GM04504 (cell line): ENCODE data around the gene RNF39.
A peak's percentile ranks its signal among the peaks of the same experiment; 100 is the strongest.

Experiments used
- DNase-seq: peaks from one replicate; pipeline ENCODE4 v3.0.0-alpha.2; 2012; ENCODE audit warnings: low read depth

The RNF39 gene

DNA sequence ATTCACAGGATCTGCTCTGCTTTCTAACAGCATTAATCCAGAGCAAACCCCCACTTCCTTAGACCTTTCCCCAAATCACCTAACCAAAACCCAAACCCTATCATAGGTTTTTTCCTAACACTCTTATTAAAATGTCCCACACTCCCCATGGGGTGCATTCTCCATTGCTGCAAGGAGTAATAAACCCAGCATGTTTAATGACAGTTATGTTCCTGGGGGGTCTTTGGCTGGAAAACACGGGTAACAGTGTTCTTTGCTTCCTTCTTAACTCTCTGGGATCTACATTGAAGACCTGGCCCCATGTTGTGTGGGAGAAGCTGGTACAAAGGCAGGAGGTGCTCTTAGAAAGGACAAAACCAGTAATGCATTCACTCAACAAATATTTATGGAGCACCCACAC is 21.3 kb upstream of the RNF39 start:
- no peak for DNase-seq

DNA sequence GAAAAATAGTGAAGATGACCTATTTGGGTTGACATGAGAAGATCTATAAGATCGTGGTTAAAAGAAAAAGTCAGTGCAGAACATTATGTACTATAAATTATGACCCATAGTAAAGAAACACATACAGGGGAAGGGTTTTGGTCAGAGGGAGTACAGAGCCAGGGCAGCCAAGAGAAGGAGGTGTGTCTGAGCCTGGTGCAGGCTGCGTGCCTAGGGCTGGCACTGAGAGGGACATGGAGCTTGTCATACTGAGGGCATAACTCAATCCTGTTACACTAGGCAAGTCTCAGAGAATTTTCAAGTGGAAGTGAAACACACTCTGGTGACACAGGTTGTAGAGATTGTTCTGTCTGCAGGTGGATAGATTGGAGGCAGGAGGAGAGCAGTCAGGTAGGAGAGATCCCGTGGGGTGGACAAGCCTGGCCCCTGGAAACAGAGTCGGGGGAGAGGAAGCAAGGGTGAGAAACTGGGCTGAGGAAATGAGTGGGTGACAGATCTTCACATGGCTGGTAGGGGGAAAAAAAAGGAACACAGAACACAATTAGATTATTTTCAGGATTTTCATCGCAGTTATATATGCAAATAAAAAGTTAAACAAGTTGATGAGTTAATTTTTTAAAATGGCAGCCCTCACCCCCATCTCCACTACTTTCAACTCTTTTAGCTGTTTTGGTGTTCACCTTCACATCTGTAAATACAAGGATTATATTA is 18.5 kb upstream of the RNF39 start:
- no peak for DNase-seq

DNA sequence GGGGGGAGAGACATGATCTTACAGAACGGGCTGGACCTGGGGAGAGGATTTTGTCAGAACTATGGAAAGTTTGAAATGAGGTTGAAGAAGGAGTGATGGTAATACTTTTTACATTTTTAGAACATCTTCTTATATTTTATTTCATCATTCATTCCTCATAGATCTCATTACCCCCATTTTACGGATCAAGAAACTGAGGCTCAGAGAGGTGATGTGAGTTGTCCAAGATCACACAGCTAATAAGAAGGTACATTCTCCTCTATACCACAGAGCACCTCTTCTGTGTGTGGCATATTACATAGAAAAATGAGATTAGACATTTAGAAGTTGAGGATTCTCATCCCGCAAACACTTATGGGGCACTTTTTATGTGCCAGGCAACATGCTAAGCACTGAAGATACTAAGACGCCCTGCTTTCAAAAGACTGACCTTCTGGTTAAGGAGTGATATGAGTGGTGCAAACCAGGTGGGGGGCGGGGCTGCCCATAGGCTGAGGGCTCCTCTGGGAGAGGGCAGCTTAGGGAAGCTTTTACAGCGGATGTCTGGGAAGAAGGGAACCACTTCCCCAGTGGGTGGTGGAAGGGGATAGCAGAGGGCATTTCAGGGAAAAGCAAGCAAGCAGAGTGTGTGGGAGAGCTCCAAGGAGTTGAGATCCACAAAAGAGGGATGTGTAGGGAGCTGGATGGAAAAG is 17.4 kb upstream of the RNF39 start:
- DNase-seq, result no peak

DNA sequence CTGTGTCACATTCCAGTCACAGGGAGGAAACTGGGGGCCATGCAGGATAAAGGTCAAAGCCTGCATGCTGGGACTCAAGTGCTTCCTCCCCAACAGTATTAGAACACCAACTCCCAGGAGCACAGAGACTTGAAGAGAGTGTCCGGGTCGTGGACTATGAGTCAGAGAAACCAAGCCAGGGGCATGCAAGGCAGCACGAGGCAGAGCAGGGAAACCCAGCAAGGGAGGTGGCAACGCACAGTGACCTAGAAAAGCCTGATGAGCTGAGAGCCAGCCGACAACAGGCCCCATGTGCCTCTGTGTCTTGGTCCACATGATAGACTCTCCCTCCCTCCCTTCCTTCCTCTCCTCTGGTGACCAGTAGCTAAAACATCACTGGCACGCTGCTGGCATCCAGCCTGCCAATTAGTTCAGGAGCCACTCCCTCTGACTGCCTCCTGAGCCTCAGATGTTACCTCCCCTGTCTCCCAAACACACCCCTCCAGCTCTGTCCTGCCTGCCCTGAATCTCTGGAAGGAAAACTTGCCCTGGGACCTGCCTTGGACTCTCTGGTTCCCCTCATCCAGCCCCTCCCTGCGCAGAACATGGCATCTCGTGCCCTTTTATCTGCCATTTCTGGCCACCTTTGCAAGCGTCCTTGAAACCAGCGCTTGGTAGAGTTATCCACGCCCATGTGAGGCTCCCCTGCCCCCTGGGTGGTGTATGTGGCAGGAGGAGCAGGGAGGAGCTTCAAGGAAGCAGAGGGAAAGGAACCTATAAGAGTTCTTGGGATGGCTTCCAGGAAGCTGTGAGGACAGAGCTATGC is 16.2 kb upstream of the RNF39 start:
- peak; percentile 72 for DNase-seq

DNA sequence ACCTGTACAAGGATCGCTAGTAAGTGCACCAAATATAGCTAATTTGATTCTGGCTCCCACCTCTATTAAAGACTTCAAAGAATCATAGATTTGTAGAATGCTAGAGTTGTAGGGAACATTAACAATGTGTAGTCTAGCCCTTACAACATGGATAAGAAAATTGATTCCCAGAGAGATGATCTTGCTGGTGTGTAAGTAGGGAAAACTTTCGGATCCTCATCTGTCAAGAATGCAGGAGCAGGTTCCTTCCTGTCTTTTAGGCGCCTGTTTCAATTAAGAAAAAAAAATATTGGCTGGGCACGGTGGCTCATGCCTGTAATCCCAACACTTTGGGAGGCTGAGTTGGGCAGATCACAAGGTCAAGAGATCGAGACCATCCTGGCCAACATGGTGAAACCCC is 12.3 kb upstream of the RNF39 start:
- DNase-seq, result no peak

DNA sequence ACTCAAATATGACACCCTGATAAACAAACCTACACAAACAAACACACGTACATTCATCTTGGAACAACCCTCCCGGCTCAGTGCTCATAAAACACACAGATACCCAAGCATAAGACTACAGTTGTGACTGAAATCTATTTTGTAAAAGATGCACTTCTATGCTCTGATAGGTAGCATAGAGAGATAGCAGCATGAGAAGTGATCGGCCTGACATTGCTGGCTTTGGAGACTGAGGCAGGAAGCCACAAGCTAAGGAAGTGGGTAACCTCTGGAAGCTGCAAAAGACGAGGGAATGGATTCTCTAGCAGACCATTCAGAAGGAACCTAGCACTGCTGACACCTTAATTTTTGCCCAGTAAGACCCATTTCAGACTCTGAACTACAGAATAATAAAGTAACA is 1.6 kb upstream of the RNF39 start:
- DNase-seq, result no peak

DNA sequence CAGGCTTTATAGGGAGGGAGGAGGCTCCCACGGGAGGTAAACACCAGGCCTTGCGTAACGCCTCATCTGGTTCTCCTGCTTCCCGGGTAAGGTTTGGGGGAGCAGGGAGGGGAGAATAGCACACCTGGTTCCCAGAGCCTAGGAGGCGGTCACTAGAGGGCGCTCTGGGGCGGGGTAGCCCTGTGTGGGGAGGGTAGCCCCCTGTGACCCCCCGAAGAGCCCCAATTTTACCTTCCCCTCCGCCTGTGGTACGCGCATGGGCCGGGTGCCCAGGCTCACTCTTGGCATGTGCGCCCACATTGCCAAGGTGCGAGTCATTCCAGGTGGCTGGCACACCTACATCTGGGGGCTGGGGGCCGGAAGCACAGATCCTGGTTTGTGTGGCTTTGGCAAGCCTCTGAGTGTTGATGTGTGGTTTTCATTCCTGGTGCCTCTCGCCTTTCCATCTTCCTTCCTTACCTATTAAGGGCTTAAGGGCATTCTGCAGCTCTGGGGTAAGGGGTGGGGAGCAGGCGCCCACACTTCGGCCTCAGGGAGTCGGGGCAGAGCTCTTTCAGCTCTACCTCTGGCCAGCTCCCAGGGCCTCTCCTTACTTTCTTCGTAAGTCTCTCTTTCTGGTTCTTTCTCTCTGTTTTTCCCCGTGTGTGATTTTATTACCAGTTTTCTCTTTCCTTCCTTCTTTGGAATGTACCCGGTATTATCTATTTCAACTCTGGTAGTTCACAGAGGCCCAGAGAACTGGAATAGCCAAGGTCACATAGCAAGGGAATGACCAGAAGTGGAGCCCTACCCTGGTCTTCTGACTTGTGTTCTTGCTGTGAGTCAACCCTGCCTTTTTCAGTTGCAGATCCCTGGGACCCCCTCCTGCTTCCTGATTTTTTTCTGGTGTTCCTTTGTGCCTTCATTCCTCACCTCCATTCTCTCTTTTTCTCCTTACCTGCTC is 492 bp upstream of the RNF39 start:
- no peak for DNase-seq

DNA sequence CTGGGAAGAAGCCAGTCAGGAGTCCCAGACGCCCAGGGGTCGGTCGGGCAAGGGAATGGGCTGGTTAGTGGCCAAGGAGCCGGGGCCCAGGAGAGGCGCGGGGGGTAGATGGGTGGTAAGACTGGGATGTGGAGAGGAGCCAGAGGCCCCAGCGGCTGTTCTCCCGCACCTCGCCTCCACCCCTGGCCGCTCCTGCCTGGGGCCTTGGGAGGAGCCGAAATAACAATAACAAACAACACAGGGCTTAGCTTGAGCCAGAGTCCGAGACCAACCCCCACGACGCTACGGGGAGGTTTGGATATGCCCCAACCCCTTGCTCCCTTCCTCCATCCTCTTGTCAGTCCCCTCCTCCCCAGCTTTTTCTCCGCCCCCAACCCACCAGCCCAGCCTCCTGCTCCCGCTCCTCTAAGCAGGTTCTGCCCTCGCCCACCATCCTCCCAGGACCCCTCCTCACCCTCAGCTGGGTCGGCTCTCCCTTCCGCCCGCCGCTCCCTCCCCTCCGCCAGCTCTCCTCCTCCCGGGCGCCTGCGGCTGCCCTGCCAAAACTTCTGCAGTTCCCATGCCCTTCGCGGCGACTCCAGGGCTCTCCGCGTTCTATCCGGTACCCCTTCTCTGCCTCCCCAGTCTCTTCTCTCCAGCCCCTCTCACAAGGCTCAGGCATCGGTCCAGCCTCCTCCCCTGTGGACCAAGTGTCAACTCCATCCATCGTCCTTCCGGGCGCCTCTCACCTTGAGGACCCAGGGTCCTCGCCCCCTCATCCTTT is 1.1 kb downstream of the RNF39 start:
- no peak for DNase-seq

DNA sequence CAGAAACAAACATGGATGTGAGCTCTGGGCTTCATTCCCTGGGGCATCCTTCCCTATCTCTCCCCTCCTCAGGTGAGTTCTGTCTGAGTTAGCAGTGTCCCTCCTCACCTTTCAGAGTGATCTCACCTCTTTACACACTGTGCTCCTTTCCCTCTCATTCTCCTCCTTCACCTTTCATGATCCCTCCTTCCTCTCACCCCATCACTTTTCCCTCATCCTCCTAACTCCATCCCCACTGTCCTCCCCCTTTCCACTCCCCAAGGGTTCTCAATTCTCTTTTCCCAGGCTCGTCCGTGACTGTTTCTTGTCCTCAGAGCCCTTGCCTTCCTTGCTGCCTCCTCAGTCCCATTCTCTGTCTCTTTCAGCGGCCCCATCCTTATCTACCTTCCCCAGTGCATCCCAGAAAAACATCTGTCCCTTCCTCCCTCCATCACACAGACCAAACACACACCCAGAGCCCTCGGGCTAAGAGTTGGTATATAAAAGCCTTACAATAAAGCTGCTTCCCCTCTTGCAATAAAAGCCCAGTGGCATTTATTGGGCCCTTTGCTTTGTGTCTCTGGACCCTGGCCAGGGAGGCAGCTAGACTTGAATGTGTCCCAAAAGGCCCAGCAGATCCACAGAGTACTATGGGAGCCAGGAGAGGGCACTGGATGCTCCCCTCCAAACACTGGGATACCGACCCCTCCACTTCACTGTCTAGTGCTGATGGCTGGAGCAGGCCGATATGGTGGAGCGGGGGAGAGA is 1.9 kb downstream of the RNF39 start:
- DNase-seq, result no peak

DNA sequence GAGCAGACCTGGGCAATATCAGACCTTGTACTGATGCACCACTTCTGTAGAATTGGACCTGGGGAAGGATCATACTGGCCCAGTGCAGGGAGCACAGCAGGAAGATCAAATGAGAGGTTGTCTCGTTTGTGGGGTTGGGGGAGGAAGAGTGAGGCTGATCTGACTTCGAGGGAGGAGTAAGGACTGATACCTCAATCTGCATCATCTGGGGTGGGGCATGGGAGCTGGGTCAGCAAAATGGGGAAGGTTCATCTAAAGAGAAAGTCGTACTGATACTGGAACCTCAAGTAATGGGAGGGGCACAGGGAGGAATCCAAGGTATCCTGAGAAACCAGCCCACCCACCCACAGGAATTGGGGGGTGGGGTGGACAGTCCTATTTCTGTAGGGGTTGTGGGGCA is 3.7 kb downstream of the RNF39 start:
- DNase-seq, result no peak

DNA sequence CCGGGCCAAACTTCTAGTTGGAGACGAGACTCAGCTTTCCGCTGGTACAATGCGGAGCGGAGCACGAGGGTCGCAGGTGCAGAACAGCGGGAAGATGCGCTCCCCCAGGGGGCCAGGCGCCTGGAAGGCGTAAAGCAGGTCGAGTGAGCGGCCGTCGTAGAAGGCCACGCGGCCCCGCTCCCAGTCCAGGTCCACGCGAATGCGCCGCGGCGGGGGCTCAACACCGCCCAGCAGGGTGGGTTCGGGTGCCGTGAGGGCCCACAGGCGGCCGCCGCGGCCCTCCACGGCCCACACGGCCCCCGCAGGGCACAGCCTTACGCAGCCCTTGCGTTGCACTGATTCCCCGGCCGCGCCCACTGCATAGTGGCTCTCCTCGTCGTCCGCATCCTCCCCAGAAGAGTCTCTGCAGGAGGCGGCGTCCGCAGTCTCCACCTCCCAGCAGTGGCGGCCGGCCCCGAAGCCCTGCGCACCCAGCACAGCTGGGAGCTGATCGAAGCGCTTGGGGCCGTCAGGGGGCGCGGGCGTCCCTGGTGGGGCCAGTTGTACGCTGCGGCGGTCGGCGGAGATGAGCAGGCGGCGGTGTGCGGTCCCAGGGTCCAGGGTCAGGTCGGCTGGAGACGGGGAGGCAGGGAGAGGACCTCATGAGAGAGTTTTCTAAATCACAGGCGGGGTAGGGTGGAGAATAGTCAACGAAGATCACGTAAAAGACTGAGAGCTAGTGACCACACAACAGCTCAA is 4.3 kb downstream of the RNF39 start:
- DNase-seq, result no peak

DNA sequence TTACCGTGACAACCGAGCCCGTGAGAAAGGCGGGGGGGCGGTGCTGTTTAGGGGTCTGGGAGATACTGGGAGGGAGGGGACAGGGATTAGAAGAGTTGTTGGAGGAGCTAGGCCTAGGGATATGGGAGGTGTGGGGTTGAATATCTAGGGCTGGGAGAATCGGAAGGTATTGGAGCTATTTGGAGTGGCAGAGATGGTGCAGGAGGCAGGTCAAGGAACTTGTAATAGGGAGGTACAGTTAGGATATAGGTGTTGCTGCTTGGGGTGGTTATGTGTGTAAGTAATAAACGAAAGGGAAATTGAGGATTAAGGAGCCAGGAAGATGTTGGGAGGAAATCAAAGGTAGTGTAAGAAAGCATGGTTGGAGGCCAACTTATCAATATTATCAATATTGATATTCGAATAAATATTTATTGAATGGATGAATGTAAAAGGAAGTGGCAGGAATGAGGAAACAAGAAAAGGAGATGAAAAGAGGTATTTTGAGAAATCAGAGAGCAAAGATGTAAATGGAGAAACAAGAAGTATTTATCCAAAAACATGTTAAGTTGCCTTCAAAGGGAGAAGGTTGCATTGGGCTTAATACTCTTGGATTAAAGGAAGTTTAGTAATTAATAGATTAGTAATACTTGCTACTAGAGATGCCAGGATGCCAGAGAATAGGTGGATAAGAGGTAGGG is 8.0 kb downstream of the RNF39 start:
- no peak for DNase-seq

DNA sequence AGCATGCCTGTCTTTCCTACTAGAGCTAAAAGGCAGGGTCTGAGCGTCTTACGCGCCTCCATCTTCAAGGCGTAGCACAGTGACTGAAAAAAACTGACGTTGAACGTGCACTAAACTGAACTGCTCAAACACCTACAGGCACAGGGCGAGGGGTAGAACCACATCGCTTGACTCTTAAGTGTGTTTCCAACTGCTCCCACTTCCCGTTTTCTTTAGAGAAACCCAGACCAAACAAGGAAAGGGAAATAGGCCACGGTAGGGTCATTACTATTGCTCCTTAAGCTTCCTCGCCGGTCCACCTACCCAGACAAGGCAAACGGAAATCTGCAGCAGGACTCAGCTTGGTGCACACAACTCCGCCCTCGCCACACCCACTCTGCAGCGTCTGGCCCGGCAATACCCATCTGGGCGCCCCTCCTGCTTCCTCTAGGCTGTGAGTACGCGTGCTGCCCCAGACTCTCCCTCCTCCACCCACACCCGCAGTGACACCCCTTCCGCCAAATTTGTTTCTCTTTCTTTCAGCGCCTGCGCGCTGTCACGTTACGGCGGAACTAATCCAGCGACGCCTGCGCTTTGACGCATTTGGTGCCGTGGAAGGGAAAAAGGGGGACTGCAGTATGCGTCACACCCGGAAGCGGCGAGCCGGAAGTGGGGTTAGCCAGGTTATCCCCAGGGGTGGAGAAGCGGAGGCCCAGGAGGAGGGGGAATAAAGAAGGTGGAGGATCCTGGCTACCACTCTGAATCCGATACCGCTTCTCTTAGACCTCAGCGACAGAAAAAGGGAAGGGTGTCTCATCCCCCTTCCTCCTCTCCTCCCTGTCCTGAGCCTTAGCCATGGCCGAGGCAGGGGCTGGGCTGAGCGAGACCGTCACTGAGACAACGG is 8.8 kb downstream of the RNF39 start, which contains the start of gene PPP1R11:
TSS of gene PPP1R11 (plus strand) at position 622 of the 883 bp plus-strand sequence. CDS start at position 835, 213 bp downstream.
- DNase-seq, result peak; percentile 98

DNA sequence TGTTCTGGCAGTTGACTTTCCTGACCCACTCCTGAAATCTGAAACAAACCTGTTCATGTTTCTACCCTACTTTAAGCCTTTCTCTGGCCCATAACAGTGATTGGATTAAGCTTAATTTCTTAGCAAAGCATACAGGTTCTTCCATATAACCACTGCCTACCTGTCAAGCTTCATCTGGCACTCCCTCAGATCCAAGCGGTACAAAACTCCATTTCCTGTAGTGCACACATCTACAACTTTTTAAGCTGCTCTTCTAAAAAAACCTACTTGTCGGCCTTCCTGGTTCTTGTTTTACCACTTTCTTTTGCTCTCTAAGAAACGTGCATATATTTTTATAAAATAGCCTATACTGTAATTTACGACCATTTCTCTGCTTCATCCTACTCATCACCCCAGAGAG is 9.5 kb downstream of the RNF39 start:
- DNase-seq, result no peak

DNA sequence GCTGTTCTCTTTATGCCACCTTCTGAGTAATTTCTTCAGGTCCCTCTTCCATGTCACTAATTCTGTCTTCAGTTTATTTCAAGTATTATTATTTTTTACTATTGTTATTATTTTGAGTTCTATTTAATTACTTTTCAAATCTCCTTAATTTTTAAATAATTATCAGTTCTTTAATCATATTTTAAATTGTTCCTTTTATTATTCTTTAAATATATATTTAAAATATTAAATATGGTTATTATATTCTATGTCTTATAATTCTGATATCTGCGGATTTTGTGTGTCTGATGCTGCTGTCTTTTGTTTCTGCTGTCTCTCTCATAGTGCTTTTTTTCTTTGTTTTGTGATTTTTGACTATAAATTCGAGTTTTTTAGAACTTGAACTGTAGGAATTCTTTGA is 12.3 kb downstream of the RNF39 start:
- DNase-seq, result no peak

DNA sequence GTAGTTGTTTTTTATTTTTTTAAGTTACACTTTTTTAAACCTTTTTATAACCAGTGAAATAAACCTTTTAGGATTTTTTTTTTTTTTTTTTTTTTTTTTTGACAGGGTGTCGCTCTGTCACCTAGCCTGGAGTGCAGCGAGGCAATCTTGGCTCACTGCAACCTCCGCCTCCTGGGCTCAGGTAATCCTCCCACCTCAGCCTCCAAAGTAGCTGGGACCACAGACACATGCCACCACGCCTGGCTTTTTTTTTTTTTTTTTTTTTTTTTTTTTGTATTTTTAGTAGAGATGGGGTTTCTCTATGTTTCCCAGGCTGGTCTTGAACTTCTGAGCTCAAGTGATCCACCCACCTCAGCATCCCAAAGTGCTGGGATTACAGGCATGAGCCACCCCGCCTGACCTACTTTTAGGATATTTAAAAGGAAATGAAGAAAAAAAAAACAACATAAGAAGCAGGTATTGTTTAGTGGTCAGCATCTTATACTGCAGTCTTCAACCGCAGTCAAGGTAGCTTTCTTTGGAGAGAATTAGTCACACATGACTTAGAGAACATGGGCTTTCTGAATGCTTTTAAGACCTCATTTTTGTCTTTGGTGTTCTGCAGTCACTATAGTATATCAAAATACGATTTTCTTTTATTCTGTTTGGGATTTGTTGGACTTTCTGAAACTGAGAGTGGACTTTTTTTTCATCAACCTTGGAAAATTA is 12.9 kb downstream of the RNF39 start:
- DNase-seq, result no peak

DNA sequence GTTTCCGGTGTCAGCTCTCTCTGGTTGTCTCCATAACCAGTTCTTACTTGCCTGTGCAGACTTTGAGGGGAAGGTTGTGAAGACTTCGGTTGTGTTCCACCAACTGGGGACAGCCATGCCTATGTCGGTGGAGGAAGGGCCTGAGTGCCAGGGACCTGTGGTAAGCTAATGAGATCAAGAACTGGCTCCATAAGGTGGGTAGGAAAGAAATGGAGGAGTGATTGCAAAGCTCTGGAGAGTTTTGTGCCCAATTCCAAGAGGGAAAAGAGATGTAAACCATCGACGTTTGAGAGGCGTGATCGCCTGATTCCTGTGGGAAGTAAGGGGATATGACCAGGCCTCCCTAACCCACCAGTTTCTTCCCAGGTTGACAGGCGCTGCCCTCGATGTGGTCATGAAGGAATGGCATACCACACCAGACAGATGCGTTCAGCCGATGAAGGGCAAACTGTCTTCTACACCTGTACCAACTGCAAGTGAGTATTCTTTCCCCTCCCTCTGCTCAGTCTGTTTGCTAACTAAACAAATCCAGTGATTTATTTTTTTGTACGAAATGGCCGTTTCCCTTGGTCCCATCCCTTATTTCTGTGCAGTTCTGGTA is 13.6 kb downstream of the RNF39 start:
- DNase-seq, result no peak
